ENCODE data around the gene GPATCH2.

DNA sequence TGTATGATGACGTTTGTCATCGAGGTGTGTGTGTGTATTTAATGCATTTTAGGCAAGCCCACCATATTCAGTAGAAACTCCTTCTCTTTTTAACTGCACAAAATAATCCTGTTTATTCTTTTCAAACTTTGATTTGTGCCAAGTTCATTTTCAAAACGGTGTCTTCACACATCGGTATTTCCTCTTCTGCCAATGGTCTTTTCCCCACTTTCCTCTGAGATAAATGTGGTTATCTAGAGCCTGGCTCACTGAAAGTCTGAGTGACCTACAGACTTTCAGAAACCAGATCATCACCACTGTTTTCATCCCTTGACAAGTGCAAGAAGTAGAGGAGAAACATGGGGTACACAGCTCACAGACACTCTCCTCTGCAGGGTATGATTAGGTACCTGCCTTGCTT, 69.4 kb downstream of the GPATCH2 start:
- TF ChIP-seq POLR2AphosphoS5 (IDR thresholded peaks at IDR 0.05; ENCODE audit: low read depth) (no peak), SPI1 (IDR thresholded peaks at IDR 0.05; ENCODE audit: borderline replicate concordance, low read depth) (no peak), CTCF (IDR thresholded peaks at IDR 0.05; ENCODE audit: insufficient read depth, low read length) (no peak), GABPA (IDR thresholded peaks at IDR 0.05; ENCODE audit: low read depth) (no peak), REST (IDR thresholded peaks at IDR 0.05; ENCODE audit: insufficient replicate concordance, low read depth) (no peak)
